Esophagus squamous epithelium (tissue), 5 donors: ENCODE results near the gene RAB20. TPM values are rescaled to one million over a fixed set of nuclear protein-coding genes. Genes with fewer than 3 reads are reported as not detected.

Experiments used
- DNase-seq: peaks from one replicate; lab custom pipeline; 2025; lab: John Stamatoyannopoulos, UW
- H3K27ac ChIP-seq, 4 donors: fragments of 200-600 bp; sonication (generic); one replicate each; pipeline ENCODE4 v1.5.1; 2016 to 2019; ENCODE audit warnings: mild to moderate bottlenecking in 1 of 4
- H3K27me3 ChIP-seq, 4 donors: fragments of 200-600 bp; sonication (generic); 1 replicate in 3 of 4; 2 replicates in 1 of 4; pipeline versions ENCODE4 v1.5.1 to v1.6.0; 2017 to 2021; ENCODE audit warnings: antibody characterized with exemption in 1 of 4
- H3K36me3 ChIP-seq, 3 donors: fragments of 200-600 bp; sonication (generic); one replicate each; pipeline ENCODE4 v1.5.1; 2016 to 2019
- H3K4me1 ChIP-seq, 3 donors: fragments of 200-600 bp; sonication (generic); one replicate each; pipeline ENCODE4 v1.5.1; 2017 to 2019
- H3K4me3 ChIP-seq, 4 donors: fragments of 200-600 bp; sonication (generic); 1 replicate in 3 of 4; 2 replicates in 1 of 4; pipeline ENCODE4 v1.5.1; 2016 to 2019; ENCODE audit warnings: mild to moderate bottlenecking in 2 of 4, moderate library complexity in 1 of 4
- H3K9me3 ChIP-seq, 3 donors: fragments of 200-600 bp; sonication (generic); one replicate each; pipeline ENCODE4 v1.5.1; 2016 to 2019
- POLR2A ChIP-seq, 4 donors: fragments of 450-650 bp; IDR thresholded peaks; one replicate each; pipeline ENCODE4 v1.6.1; 2017; ENCODE audit warnings: antibody characterized with exemption in 4 of 4, mild to moderate bottlenecking in 4 of 4, moderate library complexity in 3 of 4
- WGBS, 2 donors: methylation state at CpG; one replicate each; pipeline ENCODE4 v1.1.5; 2018; 5-methylcytosine and 5-hydroxymethylcytosine counted together
- intact Hi-C: fragments of 100-400 bp; cut with DNase I; formaldehyde crosslinking; loops from one replicate; pipeline ENCODE4 v1.15.0; 2022
- total RNA-seq, 4 donors: library from RNA; depleted of rRNA; stranded (reverse); fragments of >200 nt; gene quantifications; one replicate each; pipeline ENCODE4 v1.1.0, GENCODE V29; 2016
- TF ChIP-seq, protein P1 (sequence below), 6 experiments: fragments of 450-650 bp in 4 of 6; fragments of 200-600 bp in 2 of 6; sonication (generic) in 2 of 6; IDR thresholded peaks; one replicate each; pipeline ENCODE4 v1.5.1; 2016 to 2019; ENCODE audit warnings: antibody characterized with exemption in 6 of 6, mild to moderate bottlenecking in 4 of 6, moderate library complexity in 4 of 6
- donor health status: DM: yes; HTN: yes; CAD: no.

The RAB20 gene
- total RNA-seq, 4 donors from 2014 or later = 1.3 to 7.2 (median 4.3) TPM

DNA sequence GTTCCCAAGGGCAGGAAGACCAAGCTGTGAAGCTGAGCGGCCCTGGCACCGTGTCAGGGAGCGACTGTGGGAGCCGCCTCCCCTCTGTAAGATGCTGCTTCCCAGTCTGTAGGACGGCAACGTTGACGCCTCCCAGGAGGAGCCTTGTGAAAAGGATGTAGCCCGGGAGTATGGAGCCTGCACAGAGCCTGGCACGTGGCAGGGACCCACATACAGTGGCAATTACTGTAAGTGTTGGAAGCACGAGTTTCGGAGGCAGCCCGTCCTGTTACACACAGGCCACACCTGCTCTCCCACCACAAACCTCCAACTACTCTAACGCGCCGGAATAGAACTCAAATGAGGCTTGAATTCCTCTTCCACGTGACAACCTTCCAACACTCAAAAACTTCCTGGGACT lies 6.6 kb downstream of the RAB20 start:
- DNase-seq = no peak
- Histone ChIP-seq H3K4me3 (no peak overlapping the region), H3K9me3 (no peaks in the 10 kb centered on the region), H3K36me3 (peaks cover 0 to 13% (median 0%) of the 10 kb centered on the region in 3 donors), H3K4me1 (peaks cover 4 to 13% (median 5%) of the 10 kb centered on the region in 3 donors), H3K27ac (no peak overlapping the region), H3K27me3 (no peaks in the 10 kb centered on the region)
- intact Hi-C loops = no loop called here
- TF ChIP-seq, protein P1, sequence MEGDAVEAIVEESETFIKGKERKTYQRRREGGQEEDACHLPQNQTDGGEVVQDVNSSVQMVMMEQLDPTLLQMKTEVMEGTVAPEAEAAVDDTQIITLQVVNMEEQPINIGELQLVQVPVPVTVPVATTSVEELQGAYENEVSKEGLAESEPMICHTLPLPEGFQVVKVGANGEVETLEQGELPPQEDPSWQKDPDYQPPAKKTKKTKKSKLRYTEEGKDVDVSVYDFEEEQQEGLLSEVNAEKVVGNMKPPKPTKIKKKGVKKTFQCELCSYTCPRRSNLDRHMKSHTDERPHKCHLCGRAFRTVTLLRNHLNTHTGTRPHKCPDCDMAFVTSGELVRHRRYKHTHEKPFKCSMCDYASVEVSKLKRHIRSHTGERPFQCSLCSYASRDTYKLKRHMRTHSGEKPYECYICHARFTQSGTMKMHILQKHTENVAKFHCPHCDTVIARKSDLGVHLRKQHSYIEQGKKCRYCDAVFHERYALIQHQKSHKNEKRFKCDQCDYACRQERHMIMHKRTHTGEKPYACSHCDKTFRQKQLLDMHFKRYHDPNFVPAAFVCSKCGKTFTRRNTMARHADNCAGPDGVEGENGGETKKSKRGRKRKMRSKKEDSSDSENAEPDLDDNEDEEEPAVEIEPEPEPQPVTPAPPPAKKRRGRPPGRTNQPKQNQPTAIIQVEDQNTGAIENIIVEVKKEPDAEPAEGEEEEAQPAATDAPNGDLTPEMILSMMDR (IDR thresholded peaks at IDR 0.05) = no peak
- 75% methylated on average over 7 of the region's 16 CpGs for WGBS, 2 donors

DNA sequence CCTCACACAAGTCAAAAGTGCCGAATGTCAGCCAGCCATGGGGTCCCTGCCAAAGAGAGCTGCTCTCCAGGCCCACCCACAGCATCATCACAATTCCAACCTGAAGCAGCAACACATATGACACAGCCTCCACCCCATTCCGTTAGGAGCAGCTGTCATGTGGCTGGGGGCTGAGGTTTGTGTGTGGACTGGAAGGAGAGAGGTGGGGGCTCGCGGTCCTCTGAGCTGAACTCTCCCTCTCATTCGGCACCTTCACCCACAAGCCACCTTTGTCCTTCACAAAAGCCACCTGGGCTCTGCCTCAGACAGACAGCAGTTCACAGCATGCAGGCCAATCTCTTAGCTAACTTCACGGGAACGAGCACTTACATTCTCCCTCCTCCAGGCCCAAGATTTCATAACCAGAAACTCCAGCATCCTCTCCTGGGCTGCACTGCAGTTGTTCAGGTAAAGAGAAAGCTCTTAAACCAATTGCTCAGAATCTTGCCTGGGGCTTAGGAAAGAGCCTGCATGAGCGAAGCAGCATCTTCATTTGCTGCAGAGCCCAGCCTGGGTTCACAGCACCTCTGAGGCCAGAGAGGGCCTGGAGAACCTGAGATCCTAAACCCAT lies 7.2 kb downstream of the RAB20 start:
- H3K4me1 ChIP-seq = peaks cover 0 to 7% (median 5%) of the 10 kb centered on the region in 3 donors
- no peak for DNase-seq
- 82 to 93% methylated on average over 7 of the region's 8 CpGs for WGBS, 2 donors

DNA sequence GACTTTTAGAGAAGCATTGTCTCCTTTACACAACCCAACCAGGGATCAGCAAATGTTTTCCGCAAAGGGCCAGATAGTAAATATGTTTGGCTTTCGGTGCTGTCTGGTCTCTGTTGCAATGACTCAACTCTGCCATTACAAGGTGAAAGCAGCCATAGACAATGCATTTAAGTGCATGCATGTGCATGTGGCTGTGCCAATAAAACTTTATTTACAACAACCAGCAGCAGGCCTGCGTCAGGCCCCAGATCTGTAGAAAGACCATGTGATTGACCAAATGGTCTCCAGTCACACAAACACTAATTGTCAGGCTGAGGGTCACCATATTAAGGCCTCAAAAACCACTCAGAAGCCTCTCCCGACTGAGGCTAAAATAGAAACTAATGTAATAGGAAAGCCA lies 8.1 kb downstream of the RAB20 start:
- no peak overlapping the region for H3K4me3 ChIP-seq
- H3K27ac ChIP-seq = no peak overlapping the region
- H3K4me1 ChIP-seq = peaks cover 0 to 5% (median 0%) of the 10 kb centered on the region in 3 donors
- WGBS, 2 donors = 71 to 100% methylated on average over 3 to 4 of the region's 4 CpGs
- H3K27me3 ChIP-seq = no peaks in the 10 kb centered on the region
- peaks cover 0 to 13% (median 0%) of the 10 kb centered on the region in 3 donors for H3K36me3 ChIP-seq
- no peaks in the 10 kb centered on the region for H3K9me3 ChIP-seq
- DNase-seq = no peak
- intact Hi-C loops = no loop called here
- TF ChIP-seq POLR2A (IDR thresholded peaks at IDR 0.05) = no peak
- TF ChIP-seq, protein P1 (IDR thresholded peaks at IDR 0.05) = no peak

More for the DNA sequence above, 7.2 kb downstream of the RAB20 start:
- TF ChIP-seq, protein P1 (IDR thresholded peaks at IDR 0.05) = no peak
- no peak for TF ChIP-seq POLR2A (IDR thresholded peaks at IDR 0.05)
- Histone ChIP-seq H3K9me3 (no peaks in the 10 kb centered on the region), H3K4me3 (no peak overlapping the region), H3K27ac (no peak overlapping the region), H3K36me3 (peaks cover 0 to 13% (median 0%) of the 10 kb centered on the region in 3 donors), H3K27me3 (no peaks in the 10 kb centered on the region)
- intact Hi-C loops = no loop called here

DNA sequence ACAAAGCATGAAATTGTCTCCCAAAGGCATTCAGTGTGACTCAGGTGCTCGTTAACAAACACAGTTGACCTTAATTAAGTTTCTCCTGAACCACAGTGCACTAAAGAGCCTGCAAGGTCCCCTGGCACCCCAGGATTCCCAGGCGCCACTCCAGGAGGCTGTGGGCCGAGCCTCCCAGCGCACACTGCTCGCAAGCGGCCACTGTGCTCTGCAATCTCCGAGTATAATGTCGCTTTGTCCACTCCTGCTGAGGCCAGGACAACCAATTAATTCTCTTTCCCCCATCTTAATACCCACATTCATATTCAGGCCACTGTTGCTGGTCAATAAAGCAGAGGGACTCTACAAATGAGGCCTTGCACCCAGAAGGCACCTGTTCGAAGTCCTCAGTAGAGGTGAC lies 8.8 kb downstream of the RAB20 start:
- intact Hi-C loops = no loop called here
- no peak overlapping the region for H3K27ac ChIP-seq
- no peaks in the 10 kb centered on the region for H3K9me3 ChIP-seq
- H3K36me3 ChIP-seq = peaks cover 0 to 12% (median 0%) of the 10 kb centered on the region in 3 donors
- no peak overlapping the region for H3K4me3 ChIP-seq
- H3K27me3 ChIP-seq = no peaks in the 10 kb centered on the region
- peaks cover 0 to 5% (median under 1%) of the 10 kb centered on the region in 3 donors for H3K4me1 ChIP-seq
- no peak for TF ChIP-seq POLR2A (IDR thresholded peaks at IDR 0.05)
- TF ChIP-seq, protein P1 (IDR thresholded peaks at IDR 0.05) = no peak
- DNase-seq = no peak
- 94 to 95% methylated on average over 4 to 9 of the region's 9 CpGs for WGBS, 2 donors

DNA sequence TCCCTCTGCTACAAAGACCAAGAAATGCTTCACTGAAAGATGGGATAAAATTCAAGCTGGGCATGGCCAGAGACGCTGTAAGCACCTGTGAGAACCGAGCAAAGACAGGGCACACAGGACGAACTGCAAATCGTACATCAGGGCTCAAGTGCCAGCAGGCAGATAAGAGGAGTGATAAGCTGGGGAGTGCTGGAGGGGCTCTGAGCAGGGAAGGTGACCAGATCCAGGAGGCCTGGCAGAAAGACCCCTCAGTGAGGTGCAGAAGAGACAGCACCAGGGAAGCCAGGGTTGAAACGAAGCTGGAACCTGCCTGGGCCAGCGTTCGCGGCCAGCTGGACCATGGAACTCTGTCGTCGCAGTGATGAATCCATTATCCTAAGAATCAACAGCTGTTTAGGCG lies 10.2 kb downstream of the RAB20 start:
- Histone ChIP-seq H3K4me3 (no peak overlapping the region), H3K4me1 (peaks cover 0 to 16% (median 2%) of the 10 kb centered on the region in 3 donors), H3K36me3 (no peaks in the 10 kb centered on the region), H3K27me3 (no peaks in the 10 kb centered on the region), H3K27ac (no peak overlapping the region), H3K9me3 (no peaks in the 10 kb centered on the region)
- DNase-seq = no peak
- TF ChIP-seq, protein P1 (IDR thresholded peaks at IDR 0.05) = no peak
- TF ChIP-seq POLR2A (IDR thresholded peaks at IDR 0.05) = no peak
- intact Hi-C loops = no loop called here
- 78 to 82% methylated on average over 11 of the region's 11 CpGs for WGBS, 2 donors
